ENCODE data around the gene CREM. TPM values are rescaled to one million over a fixed set of nuclear protein-coding genes. Genes with fewer than 3 reads are reported as not detected.
"Not testable (repeated sequence)": the region's sequence is repeated elsewhere in the genome, so short reads cannot be mapped to it uniquely, and the experiment has no call there.

Gene CREM
- total RNA-seq, 1 experiment from 2014 or later, result 30.2 TPM

DNA sequence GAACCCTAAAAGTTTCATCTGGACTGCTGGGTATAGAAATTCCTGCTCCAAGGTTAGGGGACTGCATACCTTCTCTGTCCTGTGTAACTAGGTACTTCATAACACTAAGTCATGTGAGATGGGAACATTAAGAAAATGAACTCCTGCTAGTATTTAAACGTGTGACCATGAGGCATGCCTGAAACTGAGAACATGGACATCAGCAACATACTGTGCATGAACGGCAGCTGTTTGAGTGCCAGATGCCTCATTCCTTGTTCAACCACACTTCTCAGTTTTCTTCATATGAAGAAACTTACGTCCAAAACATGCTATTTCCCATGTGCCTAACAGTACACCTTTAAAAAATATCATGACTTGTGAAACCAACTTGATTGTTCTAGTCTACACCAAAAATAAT, 88.5 kb downstream of the CREM start:
- TF ChIP-seq, protein P1, sequence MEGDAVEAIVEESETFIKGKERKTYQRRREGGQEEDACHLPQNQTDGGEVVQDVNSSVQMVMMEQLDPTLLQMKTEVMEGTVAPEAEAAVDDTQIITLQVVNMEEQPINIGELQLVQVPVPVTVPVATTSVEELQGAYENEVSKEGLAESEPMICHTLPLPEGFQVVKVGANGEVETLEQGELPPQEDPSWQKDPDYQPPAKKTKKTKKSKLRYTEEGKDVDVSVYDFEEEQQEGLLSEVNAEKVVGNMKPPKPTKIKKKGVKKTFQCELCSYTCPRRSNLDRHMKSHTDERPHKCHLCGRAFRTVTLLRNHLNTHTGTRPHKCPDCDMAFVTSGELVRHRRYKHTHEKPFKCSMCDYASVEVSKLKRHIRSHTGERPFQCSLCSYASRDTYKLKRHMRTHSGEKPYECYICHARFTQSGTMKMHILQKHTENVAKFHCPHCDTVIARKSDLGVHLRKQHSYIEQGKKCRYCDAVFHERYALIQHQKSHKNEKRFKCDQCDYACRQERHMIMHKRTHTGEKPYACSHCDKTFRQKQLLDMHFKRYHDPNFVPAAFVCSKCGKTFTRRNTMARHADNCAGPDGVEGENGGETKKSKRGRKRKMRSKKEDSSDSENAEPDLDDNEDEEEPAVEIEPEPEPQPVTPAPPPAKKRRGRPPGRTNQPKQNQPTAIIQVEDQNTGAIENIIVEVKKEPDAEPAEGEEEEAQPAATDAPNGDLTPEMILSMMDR (IDR thresholded peaks at IDR 0.05; ENCODE audit: unreplicated experiment), result no peak
- no peak overlapping the region for H3K27ac Mint-ChIP-seq (ENCODE audit: low read depth, unreplicated experiment)
- no TSS peak for BruUV-seq (replicated peaks)
- ChIA-PET CTCF (interaction anchor here (0.5 to 1.3 kb wide), 4 partner anchors 9 to 94 kb away, joined by 3 read pairs; no protein-coding TSS in a partner anchor), POLR2A (no interaction called here)
- peaks cover 5% of the 10 kb centered on the region for H3K36me3 Mint-ChIP-seq (ENCODE audit: insufficient read depth, unreplicated experiment)
- no peaks in the 10 kb centered on the region for H3K4me1 Mint-ChIP-seq (ENCODE audit: insufficient read depth, unreplicated experiment)
- H3K27me3 Mint-ChIP-seq (ENCODE audit: insufficient read depth, unreplicated experiment), result no peaks in the 10 kb centered on the region
- intact Hi-C loops (cut with micrococcal nuclease), result loop anchor here (5.0 kb wide), 1 partner anchor 558 kb away; no protein-coding TSS in a partner anchor
- H3K9me3 Mint-ChIP-seq (ENCODE audit: unreplicated experiment), result no peaks in the 10 kb centered on the region
- H3K4me3 Mint-ChIP-seq (ENCODE audit: unreplicated experiment), result no peak overlapping the region
- no peak for DNase-seq (ENCODE audit: unreplicated experiment)

DNA sequence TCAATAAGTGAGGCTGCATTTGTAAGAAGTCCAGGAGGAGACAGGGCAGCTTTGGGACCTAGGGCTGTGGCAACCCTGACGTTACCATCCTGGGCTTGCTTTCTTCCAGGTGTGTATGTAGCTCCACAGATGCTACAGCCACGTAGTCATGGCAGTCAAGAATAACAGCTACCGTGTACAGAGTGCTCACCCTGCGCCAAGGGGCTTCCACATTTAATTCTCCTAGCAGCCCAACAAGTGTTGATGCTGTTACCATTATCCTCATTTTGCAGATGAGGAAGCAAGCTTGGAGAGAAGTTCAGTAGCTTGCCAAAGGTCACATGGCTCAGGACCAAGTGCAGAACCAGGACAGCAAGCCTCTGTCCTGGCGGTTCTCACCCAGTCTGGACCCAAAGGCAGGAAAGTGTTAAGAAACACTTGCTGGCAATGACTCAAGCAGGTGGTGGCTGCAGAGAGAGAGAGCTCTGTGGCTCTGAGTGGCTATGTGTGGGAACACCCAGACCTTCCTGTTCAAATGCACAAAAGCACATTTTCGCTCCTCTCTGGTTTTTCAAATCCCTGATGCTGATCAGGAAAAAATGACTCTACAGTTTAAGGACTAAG, 89.8 kb downstream of the CREM start:
- H3K36me3 Mint-ChIP-seq (ENCODE audit: insufficient read depth, unreplicated experiment), result no peaks in the 10 kb centered on the region
- peak; percentile 63 for DNase-seq (ENCODE audit: unreplicated experiment)
- ChIA-PET POLR2A (interaction anchor here (0.6 to 1.7 kb wide), 2 partner anchors 24 to 89 kb away, joined by 3 to 7 read pairs; partner anchors contain the start of gene CREM), CTCF (interaction anchor here (0.6 to 7.2 kb wide), 7 partner anchors 8 to 232 kb away, joined by 3 to 90 read pairs (median 3); partner anchors contain the start of gene CREM)
- TF ChIP-seq, protein P1 (IDR thresholded peaks at IDR 0.05; ENCODE audit: unreplicated experiment), result no peak
- no TSS peak for BruUV-seq (replicated peaks)
- no peaks in the 10 kb centered on the region for H3K9me3 Mint-ChIP-seq (ENCODE audit: unreplicated experiment)
- intact Hi-C loops (cut with micrococcal nuclease), result loop anchor here (5.0 kb wide), 1 partner anchor 559 kb away; no protein-coding TSS in a partner anchor
- no peaks in the 10 kb centered on the region for H3K4me1 Mint-ChIP-seq (ENCODE audit: insufficient read depth, unreplicated experiment)
- H3K27me3 Mint-ChIP-seq (ENCODE audit: insufficient read depth, unreplicated experiment), result no peaks in the 10 kb centered on the region
- H3K27ac Mint-ChIP-seq (ENCODE audit: low read depth, unreplicated experiment), result no peak overlapping the region
- H3K4me3 Mint-ChIP-seq (ENCODE audit: unreplicated experiment), result no peak overlapping the region

DNA sequence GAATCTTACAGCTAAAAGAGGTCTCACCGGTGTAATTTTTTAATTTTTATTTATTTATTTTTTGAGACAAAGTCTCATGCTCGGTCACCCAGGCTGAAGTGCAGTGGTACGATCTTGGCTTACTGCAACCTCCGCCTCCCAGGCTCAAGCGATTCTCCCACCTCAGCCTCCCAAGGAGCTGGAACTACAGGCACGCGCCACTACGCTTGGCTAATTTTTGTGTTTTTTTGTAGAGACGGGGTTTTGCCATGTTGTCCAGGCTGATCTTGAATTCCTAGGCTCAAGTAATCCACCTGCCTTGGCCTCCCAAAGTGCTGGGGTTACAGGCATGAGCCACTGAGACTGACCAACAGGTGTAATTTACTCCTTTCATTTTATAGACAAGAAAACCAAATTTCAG, 90.3 kb downstream of the CREM start:
- BruUV-seq (replicated peaks); H3K36me3 Mint-ChIP-seq (ENCODE audit: insufficient read depth, unreplicated experiment); H3K27me3 Mint-ChIP-seq (ENCODE audit: insufficient read depth, unreplicated experiment); DNase-seq (ENCODE audit: unreplicated experiment); H3K4me3 Mint-ChIP-seq (ENCODE audit: unreplicated experiment); H3K9me3 Mint-ChIP-seq (ENCODE audit: unreplicated experiment); H3K4me1 Mint-ChIP-seq (ENCODE audit: insufficient read depth, unreplicated experiment); H3K27ac Mint-ChIP-seq (ENCODE audit: low read depth, unreplicated experiment): not testable (repeated sequence)
- POLR2A ChIA-PET, result interaction anchor here (0.6 to 1.7 kb wide), 2 partner anchors 25 to 90 kb away, joined by 3 to 7 read pairs; partner anchors contain the start of gene CREM
- intact Hi-C loops (cut with micrococcal nuclease), result loop anchor here (5.0 kb wide), 1 partner anchor 560 kb away; no protein-coding TSS in a partner anchor
- CTCF ChIA-PET, result interaction anchor here (0.6 to 7.2 kb wide), 11 partner anchors 10 to 233 kb away, joined by 3 to 90 read pairs (median 3); partner anchors contain the start of gene CREM

DNA sequence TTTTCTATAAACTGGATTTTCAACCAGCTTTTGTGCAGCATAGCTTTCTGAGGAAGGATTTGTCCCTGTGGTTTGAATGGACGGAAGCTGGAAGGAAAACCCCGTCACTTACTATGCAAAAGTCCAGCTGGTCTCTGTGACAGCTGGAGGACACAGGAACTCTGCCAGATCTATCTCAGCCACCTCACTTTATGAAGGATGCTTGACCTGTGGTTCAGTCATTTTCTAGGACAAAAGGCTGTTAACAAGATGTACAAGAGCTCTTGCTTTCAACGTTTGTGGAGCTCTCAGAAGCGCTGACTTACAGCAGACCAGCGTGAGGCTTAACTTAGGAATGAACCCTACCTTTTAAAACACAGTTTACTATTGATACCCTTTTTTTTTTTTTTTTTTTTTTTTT, 90.8 kb downstream of the CREM start:
- CTCF ChIA-PET, result interaction anchor here (0.6 to 7.2 kb wide), 9 partner anchors 10 to 221 kb away, joined by 3 to 90 read pairs (median 3); no protein-coding TSS in a partner anchor

More for the DNA sequence above, 90.8 kb downstream of the CREM start:
- Mint-ChIP-seq H3K9me3 (ENCODE audit: unreplicated experiment) (no peaks in the 10 kb centered on the region), H3K4me3 (ENCODE audit: unreplicated experiment) (no peak overlapping the region), H3K27ac (ENCODE audit: low read depth, unreplicated experiment) (no peak overlapping the region), H3K4me1 (ENCODE audit: insufficient read depth, unreplicated experiment) (no peaks in the 10 kb centered on the region), H3K36me3 (ENCODE audit: insufficient read depth, unreplicated experiment) (no peaks in the 10 kb centered on the region), H3K27me3 (ENCODE audit: insufficient read depth, unreplicated experiment) (no peaks in the 10 kb centered on the region)
- POLR2A ChIA-PET, result interaction anchor here (1.7 kb wide), 1 partner anchor 90 kb away, joined by 7 read pairs; the partner anchor contains the start of gene CREM
- no TSS peak for BruUV-seq (replicated peaks)
- intact Hi-C loops (cut with micrococcal nuclease), result loop anchor here (5.0 kb wide), 1 partner anchor 560 kb away; no protein-coding TSS in a partner anchor
- TF ChIP-seq, protein P1 (IDR thresholded peaks at IDR 0.05; ENCODE audit: unreplicated experiment), result no peak
- no peak for DNase-seq (ENCODE audit: unreplicated experiment)

All from MCF 10A (cell line).